HEK293 (cell line): ENCODE data around the gene SLC25A22.
A peak's percentile ranks its signal among the peaks of the same experiment; 100 is the strongest.

Experiments used
- CTCF ChIA-PET: fragments of 350-600 bp; formaldehyde crosslinking; extraction: SDS; loops from one replicate; lab custom pipeline; 2021; ENCODE audit warnings: antibody characterized with exemption; lab: Yijun Ruan, JAX
- POLR2A ChIA-PET: fragments of 300-600 bp; formaldehyde crosslinking; extraction: SDS; loops from one replicate; lab custom pipeline; 2020; ENCODE audit warnings: antibody characterized with exemption, inconsistent platforms; lab: Yijun Ruan, JAX
- H3K27ac ChIP-seq: fragments of 200-500 bp; sonication (Bioruptor generic); 2 replicates; pipeline ENCODE4 v1.5.1; 2014; ENCODE audit warnings: low read depth, low read length, control low read depth, inconsistent platforms; ENCODE audit errors: extremely low read depth
- H3K36me3 ChIP-seq, 2 experiments: fragments of 200-500 bp in 1 of 2; sonication (Bioruptor generic) in 1 of 2; 1 replicate in 1 of 2; 2 replicates in 1 of 2; pipeline ENCODE4 v1.5.1; 2014 to 2017; ENCODE audit warnings: inconsistent platforms in 2 of 2, low read length in 2 of 2; ENCODE audit not compliant: control insufficient read depth in 2 of 2, insufficient read depth in 1 of 2
- H3K4me1 ChIP-seq: fragments of 200-500 bp; sonication (Bioruptor generic); 2 replicates; pipeline ENCODE4 v1.5.1; 2014; ENCODE audit warnings: mild to moderate bottlenecking, low read length, inconsistent platforms; ENCODE audit not compliant: control insufficient read depth, insufficient read depth
- H3K4me3 ChIP-seq: 2 replicates; pipeline ENCODE4 v1.5.1; 2011; ENCODE audit warnings: low read depth, mild to moderate bottlenecking, control low read depth, low read length, moderate library complexity
- H3K9me3 ChIP-seq: fragments of 200-500 bp; sonication (Bioruptor generic); 2 replicates; pipeline ENCODE4 v1.5.1; 2014; ENCODE audit warnings: low read depth, low read length, inconsistent platforms; ENCODE audit not compliant: control insufficient read depth, insufficient read depth
- BCL11A ChIP-seq: fragments of 450-650 bp; formaldehyde crosslinking; IDR thresholded peaks from 2 replicates; pipeline ENCODE4 v1.5.1; 2016; ENCODE audit warnings: low read depth, missing biosample characterization, missing genetic modification characterization
- BCL11B ChIP-seq: fragments of 450-650 bp; formaldehyde crosslinking; IDR thresholded peaks from 2 replicates; pipeline ENCODE4 v1.5.1; 2016; ENCODE audit warnings: low read depth, missing biosample characterization, missing genetic modification characterization
- FEZF1 ChIP-seq: fragments of 450-650 bp; formaldehyde crosslinking; IDR thresholded peaks from 2 replicates; pipeline ENCODE4 v1.5.1; 2016; ENCODE audit warnings: missing biosample characterization, missing genetic modification characterization
- HOXC10 ChIP-seq: sonication (generic); formaldehyde crosslinking; IDR thresholded peaks from 2 replicates; pipeline ENCODE4 v1.8.1; 2023; ENCODE audit warnings: mild to moderate bottlenecking, missing genetic modification reagents
- HOXD13 ChIP-seq: sonication (generic); formaldehyde crosslinking; IDR thresholded peaks from 2 replicates; pipeline ENCODE4 v1.8.0; 2022; ENCODE audit warnings: missing genetic modification reagents, borderline replicate concordance
- KLF1 ChIP-seq: fragments of 450-650 bp; formaldehyde crosslinking; IDR thresholded peaks from 2 replicates; pipeline ENCODE4 v1.5.1; 2016; ENCODE audit warnings: missing biosample characterization, missing genetic modification characterization
- KLF10 ChIP-seq: fragments of 450-650 bp; IDR thresholded peaks from 2 replicates; pipeline ENCODE4 v1.5.1; 2018; ENCODE audit warnings: missing biosample characterization, mild to moderate bottlenecking, missing genetic modification characterization
- KLF8 ChIP-seq: fragments of 450-650 bp; formaldehyde crosslinking; IDR thresholded peaks from 2 replicates; pipeline ENCODE4 v1.5.1; 2016; ENCODE audit warnings: missing biosample characterization, missing genetic modification characterization
- KLF9 ChIP-seq: fragments of 450-650 bp; formaldehyde crosslinking; IDR thresholded peaks from 2 replicates; pipeline ENCODE4 v1.5.1; 2016; ENCODE audit warnings: missing biosample characterization, missing genetic modification characterization, low read depth
- SP3 ChIP-seq: fragments of 450-650 bp; formaldehyde crosslinking; IDR thresholded peaks from 2 replicates; pipeline ENCODE4 v1.5.1; 2016; ENCODE audit warnings: missing biosample characterization, missing genetic modification characterization
- ZBTB17 ChIP-seq: fragments of 450-650 bp; formaldehyde crosslinking; IDR thresholded peaks from 2 replicates; pipeline ENCODE4 v1.5.1; 2016; ENCODE audit warnings: missing biosample characterization, missing genetic modification characterization
- ZBTB7A ChIP-seq: fragments of 450-650 bp; formaldehyde crosslinking; IDR thresholded peaks from 2 replicates; pipeline ENCODE4 v1.5.1; 2016; ENCODE audit warnings: low read depth, missing biosample characterization, missing genetic modification characterization
- ZFHX2 ChIP-seq: fragments of 450-650 bp; formaldehyde crosslinking; conservative IDR thresholded peaks from 2 replicates; pipeline ENCODE4 v1.5.1; 2016; ENCODE audit warnings: missing biosample characterization, missing genetic modification characterization
- ZNF146 ChIP-seq: fragments of 450-650 bp; formaldehyde crosslinking; IDR thresholded peaks from 2 replicates; pipeline ENCODE4 v1.5.1; 2016; ENCODE audit warnings: missing biosample characterization, missing genetic modification characterization
- ZNF175 ChIP-seq: fragments of 450-650 bp; formaldehyde crosslinking; IDR thresholded peaks from 2 replicates; pipeline ENCODE4 v1.5.1; 2016; ENCODE audit warnings: missing biosample characterization, missing genetic modification characterization
- ZNF2 ChIP-seq: fragments of 450-650 bp; formaldehyde crosslinking; IDR thresholded peaks from 2 replicates; pipeline ENCODE4 v1.5.1; 2016; ENCODE audit warnings: missing biosample characterization, missing genetic modification characterization
- ZNF223 ChIP-seq: fragments of 450-650 bp; formaldehyde crosslinking; IDR thresholded peaks from 2 replicates; pipeline ENCODE4 v1.5.1; 2016; ENCODE audit warnings: missing biosample characterization, missing genetic modification characterization
- ZNF23 ChIP-seq: fragments of 450-650 bp; formaldehyde crosslinking; IDR thresholded peaks from 2 replicates; pipeline ENCODE4 v1.5.1; 2016; ENCODE audit warnings: missing biosample characterization, missing genetic modification characterization, borderline replicate concordance
- ZNF24 ChIP-seq: fragments of 450-650 bp; formaldehyde crosslinking; IDR thresholded peaks from 2 replicates; pipeline ENCODE4 v1.5.1; 2016; ENCODE audit warnings: missing biosample characterization, missing genetic modification characterization
- ZNF366 ChIP-seq: fragments of 450-650 bp; formaldehyde crosslinking; conservative IDR thresholded peaks from 2 replicates; pipeline ENCODE4 v1.5.1; 2016; ENCODE audit warnings: missing biosample characterization, missing genetic modification characterization
- ZNF473 ChIP-seq: fragments of 450-650 bp; formaldehyde crosslinking; IDR thresholded peaks from 2 replicates; pipeline ENCODE4 v1.5.1; 2017; ENCODE audit warnings: missing biosample characterization, missing genetic modification characterization
- ZNF501 ChIP-seq: fragments of 450-650 bp; formaldehyde crosslinking; IDR thresholded peaks from 2 replicates; pipeline ENCODE4 v1.5.1; 2016; ENCODE audit warnings: missing biosample characterization, missing genetic modification characterization
- ZNF621 ChIP-seq: fragments of 450-650 bp; formaldehyde crosslinking; IDR thresholded peaks from 2 replicates; pipeline ENCODE4 v1.5.1; 2017; ENCODE audit warnings: missing biosample characterization, missing genetic modification characterization
- ZNF654 ChIP-seq: fragments of 450-650 bp; formaldehyde crosslinking; IDR thresholded peaks from 2 replicates; pipeline ENCODE4 v1.5.1; 2016; ENCODE audit warnings: low read depth, missing biosample characterization, missing genetic modification characterization
- ZNF707 ChIP-seq: fragments of 450-650 bp; formaldehyde crosslinking; IDR thresholded peaks from 2 replicates; pipeline ENCODE4 v1.5.1; 2016; ENCODE audit warnings: missing biosample characterization, missing genetic modification characterization
- ZNF777 ChIP-seq: fragments of 450-650 bp; formaldehyde crosslinking; IDR thresholded peaks from 2 replicates; pipeline ENCODE4 v1.5.1; 2017; ENCODE audit warnings: missing biosample characterization, missing genetic modification characterization, borderline replicate concordance
- ZNF785 ChIP-seq: fragments of 450-650 bp; formaldehyde crosslinking; IDR thresholded peaks from 2 replicates; pipeline ENCODE4 v1.5.1; 2016; ENCODE audit warnings: missing biosample characterization, missing genetic modification characterization
- ZNF843 ChIP-seq: fragments of 450-650 bp; formaldehyde crosslinking; IDR thresholded peaks from 2 replicates; pipeline ENCODE4 v1.5.1; 2016; ENCODE audit warnings: missing biosample characterization, missing genetic modification characterization
- TF ChIP-seq, protein P1 (sequence below): fragments of 450-650 bp; formaldehyde crosslinking; IDR thresholded peaks from 2 replicates; pipeline ENCODE4 v1.5.1; 2017; ENCODE audit warnings: missing biosample characterization, missing genetic modification characterization
- TF ChIP-seq, protein P2 (sequence below): fragments of 450-650 bp; formaldehyde crosslinking; IDR thresholded peaks from 2 replicates; pipeline ENCODE4 v1.5.1; 2016; ENCODE audit warnings: missing biosample characterization, missing genetic modification characterization
- TF ChIP-seq, protein P3 (sequence below): fragments of 450-650 bp; formaldehyde crosslinking; IDR thresholded peaks from 2 replicates; pipeline ENCODE4 v1.5.1; 2016; ENCODE audit warnings: missing biosample characterization, missing genetic modification characterization
- TF ChIP-seq, protein P4 (sequence below): fragments of 450-650 bp; formaldehyde crosslinking; IDR thresholded peaks from 2 replicates; pipeline ENCODE4 v1.5.1; 2016; ENCODE audit warnings: missing biosample characterization, missing genetic modification characterization

The SLC25A22 gene

DNA sequence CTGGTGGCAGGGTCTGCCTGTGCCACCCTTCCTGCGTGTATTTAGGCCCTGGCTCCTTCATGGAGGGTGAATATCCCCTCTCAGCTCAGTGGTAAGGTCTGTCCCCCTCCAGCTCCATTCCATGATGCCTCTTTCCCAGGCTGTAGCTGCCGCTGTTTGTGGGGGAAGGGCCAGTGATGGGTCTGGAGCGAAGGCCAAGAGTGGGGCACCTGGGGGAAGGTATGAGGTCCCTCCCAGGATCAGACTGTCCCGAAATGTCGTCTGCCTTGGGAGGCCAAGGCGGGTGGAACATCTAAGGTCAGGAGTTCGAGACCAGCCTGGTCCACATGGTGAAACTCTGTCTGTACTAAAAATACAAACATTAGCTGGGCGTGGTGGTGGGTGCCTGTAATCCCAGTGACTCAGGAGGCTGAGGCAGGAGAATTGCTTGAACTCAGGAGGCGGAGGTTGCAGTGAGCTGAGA is 35.8 kb upstream of the SLC25A22 start:
- POLR2A ChIA-PET = interaction anchor here (1.0 to 15.0 kb wide), 4 partner anchors 8 to 37 kb away, joined by 3 to 202 read pairs (median 37); partner anchors contain the start of genes PNPLA2, POLR2L and TSPAN4
- Histone ChIP-seq H3K36me3 (peaks cover 0 to 43% of the 10 kb centered on the region in 2 experiments; a peak in 1 of 3 replicates), H3K9me3 (no peaks in the 10 kb centered on the region), H3K27ac (peak overlapping the region; percentile 64; the same call in 1 of the 2 replicates), H3K4me1 (no peaks in the 10 kb centered on the region; the same call in 1 of the 2 replicates), H3K4me3 (peak overlapping the region; percentile 70)
- CTCF ChIA-PET = interaction anchor here (0.7 to 1.0 kb wide), 2 partner anchors 17 to 61 kb away, joined by 3 to 4 read pairs; no protein-coding TSS in a partner anchor
- TF ChIP-seq ZNF843 (tag by site-specific recombination) (no peak), KLF1 (tag by site-specific recombination) (peak; percentile 56), HOXC10 (no peak), KLF9 (tag by site-specific recombination) (peak; percentile 60; the same call in 1 of the 2 replicates), ZBTB7A (tag by site-specific recombination) (no peak), BCL11A (0 out of 2 replicates have a peak, but pooled peaks have one; percentile 5), ZFHX2 (peak; percentile 20; the same call in 1 of the 2 replicates), ZNF175 (tag by site-specific recombination) (no peak), HOXD13 (CRISPR knock-in tag) (no peak), ZNF707 (tag by site-specific recombination) (no peak), SP3 (no peak), KLF10 (tag by site-specific recombination) (no peak), FEZF1 (tag by site-specific recombination) (no peak), ZNF146 (tag by site-specific recombination) (no peak), ZNF501 (no peak), ZNF223 (tag by site-specific recombination) (no peak), ZNF473 (tag by site-specific recombination) (no peak), ZNF366 (tag by site-specific recombination) (peak; percentile 22; the same call in 1 of the 2 replicates), ZNF23 (tag by site-specific recombination) (no peak), ZNF777 (tag by site-specific recombination) (no peak), ZNF2 (0 out of 2 replicates have a peak, but pooled peaks have one; percentile 22), BCL11B (tag by site-specific recombination) (0 out of 2 replicates have a peak, but pooled peaks have one; percentile 38), KLF8 (tag by site-specific recombination) (peak; percentile 82; the same call in 1 of the 2 replicates), ZNF621 (tag by site-specific recombination) (no peak), ZNF654 (tag by site-specific recombination) (no peak), ZBTB17 (tag by site-specific recombination) (peak; percentile 45; the same call in 1 of the 2 replicates), ZNF785 (no peak), ZNF24 (0 out of 2 replicates have a peak, but pooled peaks have one; percentile 18)
- TF ChIP-seq, protein P1, sequence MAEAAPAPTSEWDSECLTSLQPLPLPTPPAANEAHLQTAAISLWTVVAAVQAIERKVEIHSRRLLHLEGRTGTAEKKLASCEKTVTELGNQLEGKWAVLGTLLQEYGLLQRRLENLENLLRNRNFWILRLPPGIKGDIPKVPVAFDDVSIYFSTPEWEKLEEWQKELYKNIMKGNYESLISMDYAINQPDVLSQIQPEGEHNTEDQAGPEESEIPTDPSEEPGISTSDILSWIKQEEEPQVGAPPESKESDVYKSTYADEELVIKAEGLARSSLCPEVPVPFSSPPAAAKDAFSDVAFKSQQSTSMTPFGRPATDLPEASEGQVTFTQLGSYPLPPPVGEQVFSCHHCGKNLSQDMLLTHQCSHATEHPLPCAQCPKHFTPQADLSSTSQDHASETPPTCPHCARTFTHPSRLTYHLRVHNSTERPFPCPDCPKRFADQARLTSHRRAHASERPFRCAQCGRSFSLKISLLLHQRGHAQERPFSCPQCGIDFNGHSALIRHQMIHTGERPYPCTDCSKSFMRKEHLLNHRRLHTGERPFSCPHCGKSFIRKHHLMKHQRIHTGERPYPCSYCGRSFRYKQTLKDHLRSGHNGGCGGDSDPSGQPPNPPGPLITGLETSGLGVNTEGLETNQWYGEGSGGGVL (tag by site-specific recombination) = peak; percentile 63
- TF ChIP-seq, protein P2, sequence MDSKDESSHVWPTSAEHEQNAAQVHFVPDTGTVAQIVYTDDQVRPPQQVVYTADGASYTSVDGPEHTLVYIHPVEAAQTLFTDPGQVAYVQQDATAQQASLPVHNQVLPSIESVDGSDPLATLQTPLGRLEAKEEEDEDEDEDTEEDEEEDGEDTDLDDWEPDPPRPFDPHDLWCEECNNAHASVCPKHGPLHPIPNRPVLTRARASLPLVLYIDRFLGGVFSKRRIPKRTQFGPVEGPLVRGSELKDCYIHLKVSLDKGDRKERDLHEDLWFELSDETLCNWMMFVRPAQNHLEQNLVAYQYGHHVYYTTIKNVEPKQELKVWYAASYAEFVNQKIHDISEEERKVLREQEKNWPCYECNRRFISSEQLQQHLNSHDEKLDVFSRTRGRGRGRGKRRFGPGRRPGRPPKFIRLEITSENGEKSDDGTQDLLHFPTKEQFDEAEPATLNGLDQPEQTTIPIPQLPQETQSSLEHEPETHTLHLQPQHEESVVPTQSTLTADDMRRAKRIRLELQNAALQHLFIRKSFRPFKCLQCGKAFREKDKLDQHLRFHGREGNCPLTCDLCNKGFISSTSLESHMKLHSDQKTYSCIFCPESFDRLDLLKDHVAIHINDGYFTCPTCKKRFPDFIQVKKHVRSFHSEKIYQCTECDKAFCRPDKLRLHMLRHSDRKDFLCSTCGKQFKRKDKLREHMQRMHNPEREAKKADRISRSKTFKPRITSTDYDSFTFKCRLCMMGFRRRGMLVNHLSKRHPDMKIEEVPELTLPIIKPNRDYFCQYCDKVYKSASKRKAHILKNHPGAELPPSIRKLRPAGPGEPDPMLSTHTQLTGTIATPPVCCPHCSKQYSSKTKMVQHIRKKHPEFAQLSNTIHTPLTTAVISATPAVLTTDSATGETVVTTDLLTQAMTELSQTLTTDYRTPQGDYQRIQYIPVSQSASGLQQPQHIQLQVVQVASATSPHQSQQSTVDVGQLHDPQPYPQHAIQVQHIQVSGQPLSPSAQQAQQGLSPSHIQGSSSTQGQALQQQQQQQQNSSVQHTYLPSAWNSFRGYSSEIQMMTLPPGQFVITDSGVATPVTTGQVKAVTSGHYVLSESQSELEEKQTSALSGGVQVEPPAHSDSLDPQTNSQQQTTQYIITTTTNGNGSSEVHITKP (tag by site-specific recombination) = peak; percentile 45; the same call in 1 of the 2 replicates
- TF ChIP-seq, protein P3, sequence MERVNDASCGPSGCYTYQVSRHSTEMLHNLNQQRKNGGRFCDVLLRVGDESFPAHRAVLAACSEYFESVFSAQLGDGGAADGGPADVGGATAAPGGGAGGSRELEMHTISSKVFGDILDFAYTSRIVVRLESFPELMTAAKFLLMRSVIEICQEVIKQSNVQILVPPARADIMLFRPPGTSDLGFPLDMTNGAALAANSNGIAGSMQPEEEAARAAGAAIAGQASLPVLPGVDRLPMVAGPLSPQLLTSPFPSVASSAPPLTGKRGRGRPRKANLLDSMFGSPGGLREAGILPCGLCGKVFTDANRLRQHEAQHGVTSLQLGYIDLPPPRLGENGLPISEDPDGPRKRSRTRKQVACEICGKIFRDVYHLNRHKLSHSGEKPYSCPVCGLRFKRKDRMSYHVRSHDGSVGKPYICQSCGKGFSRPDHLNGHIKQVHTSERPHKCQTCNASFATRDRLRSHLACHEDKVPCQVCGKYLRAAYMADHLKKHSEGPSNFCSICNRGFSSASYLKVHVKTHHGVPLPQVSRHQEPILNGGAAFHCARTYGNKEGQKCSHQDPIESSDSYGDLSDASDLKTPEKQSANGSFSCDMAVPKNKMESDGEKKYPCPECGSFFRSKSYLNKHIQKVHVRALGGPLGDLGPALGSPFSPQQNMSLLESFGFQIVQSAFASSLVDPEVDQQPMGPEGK (tag by site-specific recombination) = peak; percentile 31; the same call in 1 of the 2 replicates
- TF ChIP-seq, protein P4, sequence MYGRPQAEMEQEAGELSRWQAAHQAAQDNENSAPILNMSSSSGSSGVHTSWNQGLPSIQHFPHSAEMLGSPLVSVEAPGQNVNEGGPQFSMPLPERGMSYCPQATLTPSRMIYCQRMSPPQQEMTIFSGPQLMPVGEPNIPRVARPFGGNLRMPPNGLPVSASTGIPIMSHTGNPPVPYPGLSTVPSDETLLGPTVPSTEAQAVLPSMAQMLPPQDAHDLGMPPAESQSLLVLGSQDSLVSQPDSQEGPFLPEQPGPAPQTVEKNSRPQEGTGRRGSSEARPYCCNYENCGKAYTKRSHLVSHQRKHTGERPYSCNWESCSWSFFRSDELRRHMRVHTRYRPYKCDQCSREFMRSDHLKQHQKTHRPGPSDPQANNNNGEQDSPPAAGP (tag by site-specific recombination) = peak; percentile 40; the same call in 1 of the 2 replicates
